HG03103 (cell line): ENCODE results near the gene ZC3H12C.
A peak's percentile ranks its signal among the peaks of the same experiment; 100 is the strongest.
"Not testable (repeated sequence)": the region's sequence is repeated elsewhere in the genome, so short reads cannot be mapped to it uniquely, and the experiment has no call there.

Source experiments
- ATAC-seq: cut with Tn5 transposase; IDR thresholded peaks from one replicate; pipeline ENCODE4 v1.9.1; 2021; ENCODE audit warnings: low read depth; ENCODE audit not compliant: unreplicated experiment

The ZC3H12C gene

DNA sequence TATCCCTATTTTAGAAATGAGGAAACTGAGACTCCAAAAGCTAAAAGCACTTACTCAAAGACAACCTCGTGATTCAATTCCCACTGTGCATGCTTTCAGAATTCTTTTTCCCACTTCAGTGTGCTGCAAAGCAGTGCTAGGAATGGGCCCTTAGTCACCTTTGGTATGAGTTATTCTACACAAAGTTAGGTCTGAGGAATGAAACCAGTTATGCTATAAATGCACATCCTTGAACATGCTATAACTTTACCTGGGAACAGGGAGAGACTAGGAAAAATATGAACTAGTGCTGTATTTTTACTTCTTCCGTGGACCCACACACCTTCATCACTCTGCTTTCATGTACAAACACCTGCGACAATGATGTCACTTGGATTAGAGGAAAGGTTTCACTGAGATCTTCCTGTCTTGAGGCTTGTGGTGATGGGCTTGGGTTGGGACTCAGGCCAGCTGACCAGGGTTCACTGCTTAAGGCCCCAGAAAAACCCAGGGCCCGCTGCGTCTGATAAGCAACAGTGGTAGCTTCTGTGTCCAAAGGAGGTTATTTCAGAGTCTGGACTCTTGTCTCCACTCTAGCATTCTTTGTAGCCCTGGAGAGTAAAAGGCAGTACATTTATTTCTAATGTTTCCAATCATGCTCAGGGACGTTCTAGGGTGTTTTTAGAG lies 81.6 kb downstream of the ZC3H12C start:
- no peak for ATAC-seq

DNA sequence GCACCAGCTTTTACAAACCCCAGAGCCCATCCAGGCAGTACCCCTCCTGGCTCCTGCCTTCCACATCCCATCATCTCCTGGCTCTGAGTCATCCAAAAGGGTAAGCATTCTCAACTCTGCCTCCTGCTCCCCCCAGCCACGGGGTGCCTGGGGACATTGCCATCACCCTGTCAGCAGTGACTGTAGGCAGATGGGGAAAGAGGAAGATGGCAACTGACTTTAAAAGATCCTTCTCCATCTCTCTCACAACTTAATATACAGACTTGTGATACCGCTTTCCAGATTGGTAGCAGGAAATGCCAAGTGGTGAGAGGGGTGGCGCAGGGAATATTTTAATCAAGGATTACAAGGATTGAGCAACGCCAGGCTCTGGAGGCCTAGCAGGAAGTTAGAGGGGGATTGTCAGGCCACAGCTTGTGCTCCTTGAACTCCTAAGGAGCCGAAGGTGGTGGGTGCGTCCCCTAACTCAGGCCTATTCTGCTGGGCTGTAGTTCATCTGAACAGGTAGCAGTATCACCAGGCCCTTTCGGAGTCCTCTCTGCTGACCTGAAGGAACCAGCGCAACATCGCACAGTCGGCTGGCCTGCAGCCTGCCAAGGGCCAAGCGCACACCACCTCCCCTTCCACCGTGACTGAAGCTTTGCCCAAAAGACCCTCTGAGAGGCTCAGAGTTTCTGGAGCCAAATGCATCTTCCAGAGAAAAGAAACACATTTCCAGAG lies 83.3 kb downstream of the ZC3H12C start:
- no peak for ATAC-seq

DNA sequence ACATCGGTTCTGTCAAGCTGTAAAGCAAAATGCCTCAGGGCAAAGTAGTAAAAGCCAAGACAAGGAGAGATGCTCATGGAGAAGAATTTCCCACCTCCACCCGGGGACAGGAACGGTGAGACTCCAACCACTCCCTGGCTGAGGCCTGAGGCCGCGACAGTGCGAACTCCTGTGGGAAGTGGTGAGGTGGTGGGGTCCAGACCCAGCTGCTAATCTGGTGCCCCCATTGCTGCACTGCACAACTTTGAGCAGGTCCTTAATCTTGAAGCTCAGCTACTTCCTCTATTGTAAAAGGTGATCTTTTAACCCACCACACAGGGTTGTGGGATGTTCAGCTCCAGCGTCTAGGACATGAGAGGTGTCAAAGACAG lies 83.9 kb downstream of the ZC3H12C start:
- ATAC-seq = no peak

DNA sequence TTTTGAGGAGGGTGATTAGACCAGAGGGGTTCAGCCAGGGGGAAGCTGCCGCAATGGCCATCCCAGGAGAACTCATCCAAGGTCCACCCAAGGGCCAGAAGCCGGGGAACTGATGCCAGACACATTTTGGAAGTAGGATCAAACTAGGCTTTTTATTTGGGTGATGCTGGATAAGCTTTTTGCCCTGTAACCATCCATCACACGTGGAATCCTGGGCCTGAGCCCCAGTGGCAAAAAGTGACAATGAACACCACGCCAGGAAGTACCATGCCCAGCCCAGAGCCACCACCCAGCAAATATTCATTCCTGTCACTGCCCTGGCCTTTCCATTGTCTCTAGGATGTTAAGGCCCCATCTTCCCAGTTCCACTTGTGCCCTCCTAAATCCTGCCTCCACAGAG lies 85.9 kb downstream of the ZC3H12C start:
- ATAC-seq = no peak

- ATAC-seq = no peak
These were observed 89.7 kb downstream of the ZC3H12C start for GRCh38 chr11:110182886-110183285.

- no peak for ATAC-seq
These were observed 91.3 kb downstream of the ZC3H12C start for GRCh38 chr11:110184456-110184855.

DNA sequence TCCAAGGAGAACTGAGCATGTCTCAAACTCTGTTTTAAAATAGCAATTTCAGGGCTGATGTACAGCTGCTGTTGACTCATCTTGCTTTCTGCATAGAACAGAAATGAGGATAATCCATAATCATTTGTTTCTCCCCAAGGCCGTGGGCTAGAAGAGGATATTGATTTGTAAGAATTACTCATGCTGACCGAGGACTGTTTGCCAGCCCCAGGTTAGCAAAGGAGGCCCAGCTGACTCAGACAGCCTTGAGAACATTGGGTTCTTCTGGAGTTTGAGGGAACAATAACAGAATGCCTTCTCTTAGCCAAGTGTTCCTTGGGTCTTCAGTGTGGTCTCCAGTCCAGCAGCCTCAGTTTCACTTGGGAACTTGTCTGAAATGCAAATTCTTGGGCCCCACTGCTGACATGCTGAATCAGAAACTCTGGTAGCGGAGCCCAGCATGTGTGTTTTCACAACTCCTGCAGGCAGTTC lies 92.0 kb downstream of the ZC3H12C start:
- no peak for ATAC-seq

DNA sequence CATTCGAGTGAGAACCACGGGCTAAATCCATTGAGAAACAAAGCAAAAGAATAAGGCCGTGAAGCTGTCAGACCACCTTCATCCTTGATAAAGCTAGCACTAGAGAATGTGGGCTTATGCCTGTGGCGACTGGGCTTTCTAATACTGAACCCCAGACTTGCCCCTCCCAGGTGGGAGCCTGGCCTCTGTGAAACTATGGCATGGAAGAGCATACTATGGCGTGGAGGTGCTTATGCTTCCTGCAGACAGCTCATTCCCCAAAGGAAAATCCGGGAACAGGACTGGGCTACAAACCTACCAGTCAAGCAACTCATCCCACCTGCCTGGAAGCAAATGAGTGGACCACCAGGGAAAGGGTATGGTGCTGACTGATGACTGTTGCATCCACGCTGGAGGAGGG lies 92.4 kb downstream of the ZC3H12C start:
- no peak for ATAC-seq

- no peak for ATAC-seq
These were observed 93.3 kb downstream of the ZC3H12C start for GRCh38 chr11:110186456-110186855.

- no peak for ATAC-seq
These were observed 93.7 kb downstream of the ZC3H12C start for GRCh38 chr11:110186867-110187266.

DNA sequence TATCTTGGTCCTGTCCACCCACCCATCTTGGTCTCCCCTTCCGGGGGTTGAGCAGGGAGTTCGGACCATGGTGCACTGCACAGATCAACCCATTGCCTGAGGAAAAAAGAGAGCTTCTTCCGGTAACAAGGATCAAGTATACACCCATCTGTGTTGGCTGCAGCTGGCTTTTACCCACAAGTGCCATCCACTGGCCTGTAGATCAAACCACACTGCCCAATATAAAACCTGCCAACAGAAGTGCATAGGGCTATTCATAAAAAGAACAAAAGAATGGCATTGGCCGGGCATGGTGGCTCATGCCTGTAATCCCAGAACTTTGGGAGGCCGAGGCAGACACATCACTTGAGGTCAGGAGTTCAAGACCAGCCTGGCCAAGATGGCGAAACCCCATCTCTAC lies 94.5 kb downstream of the ZC3H12C start:
- ATAC-seq = no peak

GRCh38 chr11:110190885-110191284 lies 97.7 kb downstream of the ZC3H12C start:
- no peak for ATAC-seq

- ATAC-seq = peak; percentile 82
These were observed 99.6 kb downstream of the ZC3H12C start for GRCh38 chr11:110192604-110193282.

DNA sequence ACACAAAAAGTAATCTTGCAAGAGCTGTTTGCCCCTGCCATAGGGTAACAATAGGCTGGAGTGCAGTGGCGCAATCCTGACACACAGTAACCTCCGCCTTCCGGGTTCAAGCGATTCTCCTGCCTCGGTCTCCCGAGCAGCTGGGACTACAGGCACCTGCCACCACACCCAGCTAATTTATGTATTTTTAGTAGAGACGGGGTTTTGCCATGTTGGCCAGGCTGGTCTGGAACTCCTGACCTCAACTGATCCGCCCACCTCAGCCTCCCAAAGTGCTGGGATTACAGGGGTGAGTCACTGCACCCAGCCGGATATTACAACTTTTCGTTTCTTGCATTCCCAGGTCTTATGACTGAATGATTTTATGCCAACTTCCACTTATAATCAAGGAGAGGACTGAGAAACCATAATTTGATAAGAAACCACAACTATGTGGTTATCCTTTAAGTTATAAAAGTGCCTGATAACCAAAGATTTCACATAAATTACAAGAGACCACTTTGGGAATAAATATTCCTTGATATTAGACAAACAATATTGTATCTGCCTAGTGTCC lies 101.1 kb downstream of the ZC3H12C start:
- not testable (repeated sequence) for ATAC-seq

DNA sequence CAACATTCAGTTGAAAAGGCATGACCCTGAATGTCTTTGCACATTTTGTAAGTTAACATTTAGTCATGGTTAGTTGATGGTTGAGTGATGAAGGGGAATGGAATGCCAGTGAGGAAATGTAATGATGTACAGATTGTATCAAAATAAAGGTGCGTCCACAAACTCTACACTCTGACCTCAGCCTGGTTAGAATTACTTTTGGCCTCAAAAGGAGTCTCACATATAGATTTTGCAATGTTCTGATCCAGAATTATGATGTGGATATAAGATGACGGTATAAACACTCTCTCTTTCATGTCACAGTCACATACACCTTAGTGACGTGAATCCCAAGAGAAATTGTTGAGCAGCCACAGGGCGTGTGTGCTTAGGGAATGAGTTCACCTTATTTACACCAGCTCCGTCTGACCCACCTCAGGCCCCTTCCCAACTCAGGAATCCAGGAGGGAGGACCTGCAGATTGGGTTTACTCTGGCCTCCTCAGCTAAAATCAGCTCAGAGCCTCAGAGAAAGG lies 103.1 kb downstream of the ZC3H12C start:
- ATAC-seq = no peak

DNA sequence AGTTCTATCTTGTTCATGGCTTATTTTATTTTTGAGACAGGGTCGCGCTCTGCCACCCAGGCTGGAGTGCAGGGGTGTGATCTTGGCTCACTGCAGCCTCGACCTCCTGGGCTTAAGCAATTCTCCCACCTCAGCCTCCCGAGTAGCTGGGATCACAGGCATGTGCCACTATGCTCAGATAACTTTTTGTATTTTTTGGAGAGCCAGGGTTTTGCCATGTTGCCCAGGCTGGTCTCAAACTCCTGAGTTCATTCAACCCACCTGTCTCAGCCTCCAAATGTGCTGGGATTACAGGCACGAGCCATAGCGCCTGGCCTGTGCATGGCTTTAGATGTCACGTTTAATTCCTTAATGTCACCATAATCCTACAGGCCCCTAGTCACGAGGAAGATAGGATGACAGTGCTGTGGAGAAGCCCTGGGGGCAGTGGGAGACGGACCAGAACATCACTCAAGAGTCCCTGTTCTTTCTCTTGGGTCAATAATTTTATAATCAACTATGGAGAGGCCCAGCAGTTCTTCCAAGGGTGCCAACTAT lies 103.8 kb downstream of the ZC3H12C start:
- ATAC-seq = no peak

DNA sequence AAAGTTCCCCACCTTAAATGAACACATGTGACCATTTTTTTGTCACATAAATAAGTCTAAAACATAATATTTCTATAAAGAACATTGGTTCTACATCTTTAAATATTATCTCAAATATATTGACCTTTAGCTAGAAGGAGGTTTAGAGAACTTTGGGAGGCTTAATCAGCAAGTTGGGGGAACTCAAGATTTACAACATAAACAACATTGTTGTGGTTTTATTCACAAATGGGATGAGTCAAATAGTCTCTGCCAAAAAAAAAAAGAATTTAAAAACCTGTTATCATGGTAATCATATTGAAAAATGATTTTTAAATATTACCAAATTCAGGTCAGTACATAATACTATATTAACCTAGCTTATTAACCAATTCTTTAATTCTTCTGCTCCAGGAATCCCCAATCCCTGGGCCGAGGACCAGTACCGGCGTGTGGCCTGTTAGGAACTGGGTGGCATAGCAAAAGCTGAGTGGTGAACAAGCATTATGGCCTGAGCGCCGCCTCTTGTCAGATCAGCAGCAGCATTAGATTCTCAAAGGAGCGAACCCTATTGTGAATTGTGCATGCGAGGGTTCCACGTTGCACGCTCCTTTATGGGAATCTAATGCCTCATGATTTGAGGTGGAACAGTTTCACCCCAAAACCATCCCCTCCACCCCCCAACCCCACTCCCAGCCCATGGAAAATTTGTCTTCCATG lies 105.0 kb downstream of the ZC3H12C start:
- no peak for ATAC-seq

- ATAC-seq = no peak
These were observed 106.2 kb downstream of the ZC3H12C start for GRCh38 chr11:110199184-110199981.

GRCh38 chr11:110200241-110200640 lies 107.0 kb downstream of the ZC3H12C start:
- ATAC-seq = no peak
